Stomach smooth muscle (tissue), 2 donors: ENCODE results near the gene SGMS1.
"Not testable (repeated sequence)": the region's sequence is repeated elsewhere in the genome, so short reads cannot be mapped to it uniquely, and the experiment has no call there.

Experiments
- H3K27ac ChIP-seq: one replicate; pipeline ENCODE4 v1.7.0; 2013; ENCODE audit warnings: mild to moderate bottlenecking, low read length, inconsistent platforms
- H3K27me3 ChIP-seq, 2 donors: one replicate each; pipeline ENCODE4 v1.7.0; 2013; ENCODE audit warnings: low read length in 2 of 2; ENCODE audit not compliant: insufficient read depth in 2 of 2, control insufficient read depth in 1 of 2
- H3K36me3 ChIP-seq, 2 donors: one replicate each; pipeline ENCODE4 v1.7.0; 2013; ENCODE audit warnings: low read length in 2 of 2; ENCODE audit not compliant: control insufficient read depth in 2 of 2, insufficient read depth in 2 of 2
- H3K4me1 ChIP-seq: one replicate; pipeline ENCODE4 v1.7.0; 2013; ENCODE audit warnings: low read length; ENCODE audit not compliant: control insufficient read depth, insufficient read depth
- H3K4me3 ChIP-seq, 2 donors: one replicate each; pipeline ENCODE4 v1.7.0; 2013; ENCODE audit warnings: low read length in 2 of 2
- H3K9ac ChIP-seq, 2 donors: one replicate each; pipeline ENCODE4 v1.7.0; 2013; ENCODE audit warnings: low read length in 2 of 2, mild to moderate bottlenecking in 1 of 2
- H3K9me3 ChIP-seq, 2 donors: one replicate each; pipeline ENCODE4 v1.7.0; 2013; ENCODE audit warnings: low read length in 2 of 2; ENCODE audit not compliant: control insufficient read depth in 2 of 2
- donor health status: healthy.
- donor health status: Pancreatic carcinoma.

Gene SGMS1

GRCh38 chr10:50503661-50504320, 120.0 kb downstream of the SGMS1 start:
- Histone ChIP-seq H3K4me3 (no peak overlapping the region), H3K4me1 (peaks cover 7% of the 10 kb centered on the region), H3K9me3 (no peaks in the 10 kb centered on the region)

GRCh38 chr10:50503156-50503555, 120.6 kb downstream of the SGMS1 start:
- not testable (repeated sequence) for H3K4me1 ChIP-seq, H3K9ac ChIP-seq, H3K27ac ChIP-seq, H3K27me3 ChIP-seq, H3K9me3 ChIP-seq, H3K4me3 ChIP-seq, H3K36me3 ChIP-seq

More at GRCh38 chr10:50503661-50504320, 120.0 kb downstream of the SGMS1 start:
- no peaks in the 10 kb centered on the region for H3K27me3 ChIP-seq
- H3K36me3 ChIP-seq, result no peaks in the 10 kb centered on the region
- H3K27ac ChIP-seq, result no peak overlapping the region
- no peak overlapping the region for H3K9ac ChIP-seq

GRCh38 chr10:50501924-50502452, 121.8 kb downstream of the SGMS1 start:
- H3K9ac ChIP-seq, result no peak overlapping the region

GRCh38 chr10:50501478-50501877, 122.3 kb downstream of the SGMS1 start:
- Histone ChIP-seq H3K9me3 (no peaks in the 10 kb centered on the region), H3K4me1 (peaks cover 7% of the 10 kb centered on the region), H3K36me3 (no peaks in the 10 kb centered on the region), H3K4me3 (no peak overlapping the region), H3K27me3 (no peaks in the 10 kb centered on the region), H3K27ac (no peak overlapping the region), H3K9ac (no peak overlapping the region)

More at GRCh38 chr10:50501924-50502452, 121.8 kb downstream of the SGMS1 start:
- Histone ChIP-seq H3K27me3 (no peaks in the 10 kb centered on the region), H3K27ac (no peak overlapping the region), H3K4me1 (peaks cover 7% of the 10 kb centered on the region), H3K4me3 (no peak overlapping the region), H3K9me3 (no peaks in the 10 kb centered on the region), H3K36me3 (no peaks in the 10 kb centered on the region)

GRCh38 chr10:50498465-50498864, 125.3 kb downstream of the SGMS1 start:
- Histone ChIP-seq H3K36me3 (no peaks in the 10 kb centered on the region), H3K27ac (no peak overlapping the region), H3K4me1 (peaks cover 7% of the 10 kb centered on the region), H3K4me3 (no peak overlapping the region), H3K9ac (no peak overlapping the region), H3K9me3 (no peaks in the 10 kb centered on the region), H3K27me3 (no peaks in the 10 kb centered on the region)

- H3K9ac ChIP-seq, result no peak overlapping the region
- H3K4me3 ChIP-seq, result peak overlapping the region in 1 of 2 donors; percentile 10
- no peak overlapping the region for H3K27ac ChIP-seq
- no peaks in the 10 kb centered on the region for H3K36me3 ChIP-seq
- no peaks in the 10 kb centered on the region for H3K27me3 ChIP-seq
- H3K4me1 ChIP-seq, result peaks cover 7% of the 10 kb centered on the region
- no peaks in the 10 kb centered on the region for H3K9me3 ChIP-seq
Measured at GRCh38 chr10:50497758-50498157, 126.0 kb downstream of the SGMS1 start.

GRCh38 chr10:50496228-50496627, 127.5 kb downstream of the SGMS1 start:
- no peaks in the 10 kb centered on the region for H3K36me3 ChIP-seq
- no peaks in the 10 kb centered on the region for H3K27me3 ChIP-seq
- no peak overlapping the region for H3K27ac ChIP-seq
- no peaks in the 10 kb centered on the region for H3K9me3 ChIP-seq
- no peak overlapping the region for H3K4me3 ChIP-seq
- no peaks in the 10 kb centered on the region for H3K4me1 ChIP-seq
- no peak overlapping the region for H3K9ac ChIP-seq

- no peak overlapping the region for H3K9ac ChIP-seq
- no peaks in the 10 kb centered on the region for H3K36me3 ChIP-seq
Measured at GRCh38 chr10:50490241-50490640, 133.5 kb downstream of the SGMS1 start.

GRCh38 chr10:50484550-50484949, 139.2 kb downstream of the SGMS1 start:
- H3K4me3 ChIP-seq, H3K9ac ChIP-seq, H3K9me3 ChIP-seq, H3K27me3 ChIP-seq, H3K36me3 ChIP-seq, H3K4me1 ChIP-seq, H3K27ac ChIP-seq: not testable (repeated sequence)

More at GRCh38 chr10:50490241-50490640, 133.5 kb downstream of the SGMS1 start:
- Histone ChIP-seq H3K27me3 (no peaks in the 10 kb centered on the region), H3K9me3 (no peaks in the 10 kb centered on the region), H3K4me1 (no peaks in the 10 kb centered on the region), H3K27ac (no peak overlapping the region), H3K4me3 (no peak overlapping the region)

GRCh38 chr10:50480054-50481007, 143.4 kb downstream of the SGMS1 start:
- Histone ChIP-seq H3K27me3 (no peaks in the 10 kb centered on the region), H3K4me3 (no peak overlapping the region), H3K9ac (no peak overlapping the region), H3K27ac (no peak overlapping the region), H3K36me3 (no peaks in the 10 kb centered on the region), H3K9me3 (no peaks in the 10 kb centered on the region), H3K4me1 (no peaks in the 10 kb centered on the region)
